ENCODE results near the gene KCTD12. TPM values are rescaled to one million over a fixed set of nuclear protein-coding genes. Genes with fewer than 3 reads are reported as not detected.

Gene KCTD12
- polyA plus RNA-seq, 2 donors, result 4.1 to 6.6 TPM

DNA sequence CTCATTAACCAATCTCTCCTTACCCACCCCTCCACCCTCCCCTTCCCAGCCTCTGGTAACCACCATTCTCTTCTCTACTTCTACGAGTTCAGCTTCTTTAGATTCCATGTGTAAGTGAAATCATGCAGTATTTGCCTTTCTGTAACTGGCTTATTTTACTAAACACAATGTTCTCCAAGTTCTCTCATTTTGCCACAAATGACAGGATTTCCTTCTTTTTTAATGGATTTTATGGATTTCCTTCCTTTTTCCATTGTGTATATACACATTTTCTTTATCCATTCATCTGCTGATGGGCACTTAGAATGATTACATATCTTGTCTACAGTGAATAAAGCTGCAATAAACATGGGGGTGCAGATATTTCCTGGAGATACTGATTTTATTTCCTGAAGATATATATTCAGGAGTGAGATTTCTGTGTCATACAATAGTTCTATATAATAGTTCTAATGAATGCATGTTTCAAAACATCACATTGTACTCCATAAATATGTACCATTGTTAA is 20.2 kb downstream of the KCTD12 start:
- Histone ChIP-seq H3K9me3 (ENCODE audit: control insufficient read depth in 2 of 2, insufficient read depth in 1 of 2, low read depth in 1 of 2, low read length in 1 of 2) (no peaks in the 10 kb centered on the region), H3K4me3 (ENCODE audit: low read depth in 1 of 2, low read length in 2 of 2) (no peak overlapping the region), H3K4me1 (ENCODE audit: control insufficient read depth in 2 of 2, insufficient read depth in 2 of 2, low read length in 1 of 2) (no peaks in the 10 kb centered on the region), H3K27me3 (ENCODE audit: control insufficient read depth in 1 of 2, insufficient read depth in 2 of 2, low read length in 2 of 2) (no peaks in the 10 kb centered on the region), H3K27ac (ENCODE audit: low read depth in 2 of 2, low read length in 1 of 2) (no peak overlapping the region), H3K36me3 (ENCODE audit: control insufficient read depth in 2 of 2, insufficient read depth in 2 of 2, low read length in 1 of 2) (no peaks in the 10 kb centered on the region)
- WGBS, 2 donors, result 65 to 80% methylated on average over 1 of the region's 1 CpG

DNA sequence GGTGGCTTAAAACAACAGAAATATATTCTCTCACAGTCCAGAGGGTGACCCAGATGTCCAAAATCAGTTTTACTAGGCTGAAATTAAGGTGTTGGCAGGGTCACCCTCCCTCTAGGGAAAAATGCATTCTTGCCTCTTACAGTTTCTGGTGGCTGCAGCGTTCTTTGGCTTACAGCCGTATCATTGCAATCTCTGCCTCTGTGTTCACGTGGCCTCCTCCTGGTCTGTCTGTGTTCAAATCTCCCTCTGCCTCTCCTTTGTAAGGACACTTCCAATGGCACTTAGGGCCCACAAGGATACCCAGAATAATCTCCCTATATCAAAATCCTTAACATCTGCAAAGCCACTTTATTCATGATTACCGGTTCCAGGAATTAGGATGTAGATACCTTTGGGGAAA is 21.1 kb downstream of the KCTD12 start:
- H3K27ac ChIP-seq (ENCODE audit: low read depth in 2 of 2, low read length in 1 of 2), result no peak overlapping the region
- 76 to 82% methylated on average over 4 of the region's 4 CpGs for WGBS, 2 donors
- no peaks in the 10 kb centered on the region for H3K27me3 ChIP-seq (ENCODE audit: control insufficient read depth in 1 of 2, insufficient read depth in 2 of 2, low read length in 2 of 2)
- no peaks in the 10 kb centered on the region for H3K9me3 ChIP-seq (ENCODE audit: control insufficient read depth in 2 of 2, insufficient read depth in 1 of 2, low read depth in 1 of 2, low read length in 1 of 2)
- no peak overlapping the region for H3K4me3 ChIP-seq (ENCODE audit: low read depth in 1 of 2, low read length in 2 of 2)
- H3K4me1 ChIP-seq (ENCODE audit: control insufficient read depth in 2 of 2, insufficient read depth in 2 of 2, low read length in 1 of 2), result no peaks in the 10 kb centered on the region
- no peaks in the 10 kb centered on the region for H3K36me3 ChIP-seq (ENCODE audit: control insufficient read depth in 2 of 2, insufficient read depth in 2 of 2, low read length in 1 of 2)

DNA sequence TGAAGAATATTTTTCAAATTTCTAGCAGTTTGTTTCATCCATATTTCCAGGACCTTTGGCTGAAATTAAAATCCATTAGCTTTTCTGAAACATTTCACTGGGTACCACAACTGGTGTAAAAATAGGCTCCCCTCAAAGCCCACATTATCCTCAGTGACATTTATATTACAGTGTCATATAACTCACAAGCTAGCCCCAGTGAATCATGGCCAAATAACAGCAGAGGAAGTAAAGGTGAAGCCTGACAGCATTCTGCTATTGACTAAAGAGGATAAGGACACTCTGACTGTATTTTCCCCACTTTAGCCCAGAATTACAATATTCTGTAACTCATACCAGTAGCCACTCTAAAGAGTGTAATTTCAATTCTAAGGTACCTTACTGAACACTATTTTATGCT is 21.9 kb downstream of the KCTD12 start:
- Histone ChIP-seq H3K27me3 (ENCODE audit: control insufficient read depth in 1 of 2, insufficient read depth in 2 of 2, low read length in 2 of 2) (no peaks in the 10 kb centered on the region), H3K4me1 (ENCODE audit: control insufficient read depth in 2 of 2, insufficient read depth in 2 of 2, low read length in 1 of 2) (no peaks in the 10 kb centered on the region), H3K4me3 (ENCODE audit: low read depth in 1 of 2, low read length in 2 of 2) (no peak overlapping the region), H3K36me3 (ENCODE audit: control insufficient read depth in 2 of 2, insufficient read depth in 2 of 2, low read length in 1 of 2) (no peaks in the 10 kb centered on the region), H3K27ac (ENCODE audit: low read depth in 2 of 2, low read length in 1 of 2) (no peak overlapping the region), H3K9me3 (ENCODE audit: control insufficient read depth in 2 of 2, insufficient read depth in 1 of 2, low read depth in 1 of 2, low read length in 1 of 2) (no peaks in the 10 kb centered on the region)

DNA sequence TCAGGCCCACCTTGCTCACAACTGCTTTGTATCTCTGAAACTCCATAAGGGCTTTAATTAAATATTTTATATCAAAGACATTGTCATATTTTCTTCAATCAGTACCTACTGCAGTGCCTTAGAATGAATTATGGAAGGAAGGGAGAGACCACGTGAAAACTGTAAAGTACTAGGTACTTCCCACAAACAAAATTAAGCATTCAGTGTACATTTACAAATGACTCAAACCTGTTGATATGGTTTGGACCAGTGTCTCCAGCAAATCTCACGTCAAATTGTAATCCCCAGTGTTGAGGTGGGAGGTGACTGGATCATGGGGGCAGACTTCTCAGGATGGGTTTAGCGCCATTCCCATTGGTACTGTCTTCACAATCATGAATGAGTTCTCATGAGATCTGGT is 23.2 kb downstream of the KCTD12 start:
- no peaks in the 10 kb centered on the region for H3K36me3 ChIP-seq (ENCODE audit: control insufficient read depth in 2 of 2, insufficient read depth in 2 of 2, low read length in 1 of 2)
- no peak overlapping the region for H3K27ac ChIP-seq (ENCODE audit: low read depth in 2 of 2, low read length in 1 of 2)
- WGBS, 2 donors, result 89 to 90% methylated on average over 3 of the region's 3 CpGs
- no peaks in the 10 kb centered on the region for H3K27me3 ChIP-seq (ENCODE audit: control insufficient read depth in 1 of 2, insufficient read depth in 2 of 2, low read length in 2 of 2)
- no peaks in the 10 kb centered on the region for H3K4me1 ChIP-seq (ENCODE audit: control insufficient read depth in 2 of 2, insufficient read depth in 2 of 2, low read length in 1 of 2)
- no peak overlapping the region for H3K4me3 ChIP-seq (ENCODE audit: low read depth in 1 of 2, low read length in 2 of 2)
- H3K9me3 ChIP-seq (ENCODE audit: control insufficient read depth in 2 of 2, insufficient read depth in 1 of 2, low read depth in 1 of 2, low read length in 1 of 2), result no peaks in the 10 kb centered on the region

DNA sequence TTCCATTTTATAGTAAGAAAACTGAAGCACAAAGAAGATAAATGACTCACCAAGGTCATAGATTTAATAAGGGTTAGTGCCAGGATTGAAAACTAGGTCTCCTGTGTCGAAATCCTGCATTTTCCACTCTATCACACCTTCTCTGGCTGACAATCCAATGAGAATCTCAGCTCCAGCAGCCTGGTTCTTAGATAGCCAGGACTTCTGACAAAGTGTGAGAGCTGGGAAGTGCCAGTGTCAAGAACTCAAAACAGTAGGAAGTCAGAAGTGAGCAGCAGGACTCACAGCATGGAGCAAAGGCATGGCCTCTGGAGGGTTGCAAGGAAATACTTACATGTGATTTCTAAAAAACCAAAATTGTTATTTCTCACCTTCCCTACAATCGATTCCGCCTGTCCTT is 24.3 kb downstream of the KCTD12 start:
- no peaks in the 10 kb centered on the region for H3K27me3 ChIP-seq (ENCODE audit: control insufficient read depth in 1 of 2, insufficient read depth in 2 of 2, low read length in 2 of 2)
- no peak overlapping the region for H3K27ac ChIP-seq (ENCODE audit: low read depth in 2 of 2, low read length in 1 of 2)
- no peaks in the 10 kb centered on the region for H3K36me3 ChIP-seq (ENCODE audit: control insufficient read depth in 2 of 2, insufficient read depth in 2 of 2, low read length in 1 of 2)
- no peak overlapping the region for H3K4me3 ChIP-seq (ENCODE audit: low read depth in 1 of 2, low read length in 2 of 2)
- no peaks in the 10 kb centered on the region for H3K9me3 ChIP-seq (ENCODE audit: control insufficient read depth in 2 of 2, insufficient read depth in 1 of 2, low read depth in 1 of 2, low read length in 1 of 2)
- WGBS, 2 donors, result 65 to 73% methylated on average over 3 of the region's 3 CpGs
- H3K4me1 ChIP-seq (ENCODE audit: control insufficient read depth in 2 of 2, insufficient read depth in 2 of 2, low read length in 1 of 2), result no peaks in the 10 kb centered on the region

DNA sequence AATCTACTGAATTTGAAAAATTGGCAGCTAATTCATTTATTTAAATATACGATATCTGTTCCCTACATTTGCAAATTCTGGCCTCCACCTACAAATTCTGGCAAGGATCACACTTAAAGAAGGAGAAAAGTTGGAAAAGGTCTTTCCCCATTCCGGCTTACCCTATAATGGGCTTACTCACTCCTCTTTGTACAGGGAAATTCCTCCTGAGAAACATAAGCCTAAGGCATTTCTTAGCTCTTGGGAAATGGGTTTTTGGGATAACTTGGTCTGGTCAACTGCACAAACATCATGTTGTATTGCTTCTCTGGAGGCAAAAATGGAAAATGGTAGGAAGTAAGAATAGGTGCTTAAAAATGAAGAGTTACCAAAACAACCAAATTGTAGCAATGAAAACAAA is 25.5 kb downstream of the KCTD12 start:
- Histone ChIP-seq H3K4me1 (ENCODE audit: control insufficient read depth in 2 of 2, insufficient read depth in 2 of 2, low read length in 1 of 2) (no peaks in the 10 kb centered on the region), H3K4me3 (ENCODE audit: low read depth in 1 of 2, low read length in 2 of 2) (no peak overlapping the region), H3K27ac (ENCODE audit: low read depth in 2 of 2, low read length in 1 of 2) (no peak overlapping the region), H3K9me3 (ENCODE audit: control insufficient read depth in 2 of 2, insufficient read depth in 1 of 2, low read depth in 1 of 2, low read length in 1 of 2) (no peaks in the 10 kb centered on the region), H3K27me3 (ENCODE audit: control insufficient read depth in 1 of 2, insufficient read depth in 2 of 2, low read length in 2 of 2) (no peaks in the 10 kb centered on the region), H3K36me3 (ENCODE audit: control insufficient read depth in 2 of 2, insufficient read depth in 2 of 2, low read length in 1 of 2) (no peaks in the 10 kb centered on the region)
- 57 to 73% methylated on average over 2 of the region's 2 CpGs for WGBS, 2 donors

DNA sequence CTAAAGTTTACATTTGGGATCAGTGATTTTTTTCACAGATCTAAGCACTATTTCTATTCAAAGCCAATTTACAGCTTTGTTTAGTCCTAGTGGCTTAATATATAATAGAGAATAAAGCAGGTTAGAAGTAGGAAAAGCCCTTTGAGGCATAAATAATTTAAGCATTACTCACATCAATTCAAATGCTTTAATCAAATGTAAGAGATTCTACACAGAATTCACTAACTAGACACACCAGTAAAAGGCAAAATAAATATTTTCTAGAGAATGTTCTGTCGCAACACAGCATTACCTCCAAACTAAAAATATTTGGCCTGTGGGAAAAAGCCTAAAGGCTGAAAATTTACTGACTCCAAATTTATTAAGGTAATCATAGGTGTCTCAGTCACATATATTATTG is 31.3 kb downstream of the KCTD12 start:
- Histone ChIP-seq H3K27ac (ENCODE audit: low read depth in 2 of 2, low read length in 1 of 2) (no peak overlapping the region), H3K4me3 (ENCODE audit: low read depth in 1 of 2, low read length in 2 of 2) (no peak overlapping the region), H3K4me1 (ENCODE audit: control insufficient read depth in 2 of 2, insufficient read depth in 2 of 2, low read length in 1 of 2) (no peaks in the 10 kb centered on the region), H3K27me3 (ENCODE audit: control insufficient read depth in 1 of 2, insufficient read depth in 2 of 2, low read length in 2 of 2) (no peaks in the 10 kb centered on the region), H3K9me3 (ENCODE audit: control insufficient read depth in 2 of 2, insufficient read depth in 1 of 2, low read depth in 1 of 2, low read length in 1 of 2) (no peaks in the 10 kb centered on the region), H3K36me3 (ENCODE audit: control insufficient read depth in 2 of 2, insufficient read depth in 2 of 2, low read length in 1 of 2) (no peaks in the 10 kb centered on the region)
- 54 to 58% methylated on average over 1 of the region's 1 CpG for WGBS, 2 donors

DNA sequence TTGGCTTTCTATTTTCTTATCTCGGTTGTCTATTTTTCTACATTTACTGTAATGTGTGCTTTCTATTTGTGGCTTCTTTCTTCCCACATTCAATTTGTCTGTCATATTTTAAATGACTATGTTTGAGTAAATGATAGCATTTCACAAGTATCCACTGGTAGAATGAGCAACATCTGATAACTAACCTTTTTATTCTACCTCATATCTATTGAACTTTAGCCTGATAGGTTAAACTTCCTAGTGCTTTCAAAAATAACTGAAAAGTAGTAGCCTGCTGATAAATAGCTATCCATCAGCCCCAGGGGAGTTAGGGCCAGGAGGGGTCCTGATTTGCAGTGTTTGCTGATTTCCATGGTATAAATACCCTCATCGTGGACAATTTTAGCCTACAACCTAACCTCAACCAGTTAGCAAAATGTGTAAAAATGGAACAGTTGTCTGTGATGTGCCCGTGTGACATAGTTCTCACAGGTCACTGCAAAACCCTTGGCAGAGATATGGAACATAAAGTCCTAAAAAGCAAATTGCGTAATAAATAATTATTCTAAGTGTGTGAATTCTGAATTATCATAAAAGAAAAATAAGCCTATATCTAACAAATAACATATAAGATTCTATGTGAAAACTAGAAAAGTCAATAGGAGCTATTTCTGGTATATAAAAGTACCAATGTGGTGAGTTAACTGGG is 32.1 kb downstream of the KCTD12 start:
- Histone ChIP-seq H3K4me3 (ENCODE audit: low read depth in 1 of 2, low read length in 2 of 2) (no peak overlapping the region), H3K27me3 (ENCODE audit: control insufficient read depth in 1 of 2, insufficient read depth in 2 of 2, low read length in 2 of 2) (no peaks in the 10 kb centered on the region), H3K4me1 (ENCODE audit: control insufficient read depth in 2 of 2, insufficient read depth in 2 of 2, low read length in 1 of 2) (no peaks in the 10 kb centered on the region), H3K9me3 (ENCODE audit: control insufficient read depth in 2 of 2, insufficient read depth in 1 of 2, low read depth in 1 of 2, low read length in 1 of 2) (no peaks in the 10 kb centered on the region), H3K36me3 (ENCODE audit: control insufficient read depth in 2 of 2, insufficient read depth in 2 of 2, low read length in 1 of 2) (no peaks in the 10 kb centered on the region), H3K27ac (ENCODE audit: low read depth in 2 of 2, low read length in 1 of 2) (no peak overlapping the region)
- 63 to 64% methylated on average over 4 of the region's 4 CpGs for WGBS, 2 donors

DNA sequence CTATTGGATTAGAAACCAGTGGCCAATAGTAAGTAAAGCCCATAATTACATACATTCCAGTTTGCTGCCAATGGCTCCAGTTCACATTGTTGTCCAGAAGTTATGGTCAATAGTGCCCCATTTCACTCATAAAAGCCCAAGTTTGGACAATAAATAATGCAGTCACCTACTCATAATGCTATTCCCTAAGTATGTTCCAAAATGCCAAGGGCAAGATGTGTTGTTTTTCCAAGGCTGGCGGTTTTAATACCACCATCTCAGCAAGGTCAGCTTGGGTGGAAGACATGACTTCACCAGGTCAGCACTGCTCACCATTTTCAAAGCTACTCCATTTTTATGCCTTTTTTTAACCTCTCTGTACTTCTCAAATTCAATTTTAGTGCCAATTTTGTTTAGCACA is 32.7 kb downstream of the KCTD12 start:
- Histone ChIP-seq H3K36me3 (ENCODE audit: control insufficient read depth in 2 of 2, insufficient read depth in 2 of 2, low read length in 1 of 2) (no peaks in the 10 kb centered on the region), H3K27me3 (ENCODE audit: control insufficient read depth in 1 of 2, insufficient read depth in 2 of 2, low read length in 2 of 2) (no peaks in the 10 kb centered on the region), H3K9me3 (ENCODE audit: control insufficient read depth in 2 of 2, insufficient read depth in 1 of 2, low read depth in 1 of 2, low read length in 1 of 2) (no peaks in the 10 kb centered on the region), H3K27ac (ENCODE audit: low read depth in 2 of 2, low read length in 1 of 2) (no peak overlapping the region), H3K4me1 (ENCODE audit: control insufficient read depth in 2 of 2, insufficient read depth in 2 of 2, low read length in 1 of 2) (no peaks in the 10 kb centered on the region), H3K4me3 (ENCODE audit: low read depth in 1 of 2, low read length in 2 of 2) (no peak overlapping the region)
- WGBS, 2 donors, result 42 to 70% methylated on average over 1 of the region's 1 CpG

DNA sequence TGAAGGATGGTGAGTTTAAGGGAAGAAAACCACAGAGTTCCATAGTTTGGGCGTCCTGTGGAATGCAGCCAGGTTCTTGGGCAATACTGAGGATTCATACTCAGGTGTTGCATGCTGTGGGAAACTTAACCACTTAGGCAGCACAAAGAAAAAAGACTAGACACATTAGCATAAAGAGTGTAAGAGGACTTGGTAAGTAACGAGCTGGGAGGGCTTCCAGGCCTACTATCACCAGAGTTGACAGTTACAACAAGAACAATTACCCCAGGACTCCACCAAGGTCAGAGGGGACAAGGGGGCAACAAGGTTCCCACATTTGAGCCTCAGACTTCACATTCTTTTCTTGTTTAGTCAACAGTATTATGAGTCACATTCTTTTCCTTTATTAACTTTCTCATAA is 33.2 kb downstream of the KCTD12 start:
- Histone ChIP-seq H3K27me3 (ENCODE audit: control insufficient read depth in 1 of 2, insufficient read depth in 2 of 2, low read length in 2 of 2) (no peaks in the 10 kb centered on the region), H3K9me3 (ENCODE audit: control insufficient read depth in 2 of 2, insufficient read depth in 1 of 2, low read depth in 1 of 2, low read length in 1 of 2) (no peaks in the 10 kb centered on the region), H3K36me3 (ENCODE audit: control insufficient read depth in 2 of 2, insufficient read depth in 2 of 2, low read length in 1 of 2) (no peaks in the 10 kb centered on the region), H3K27ac (ENCODE audit: low read depth in 2 of 2, low read length in 1 of 2) (no peak overlapping the region), H3K4me3 (ENCODE audit: low read depth in 1 of 2, low read length in 2 of 2) (no peak overlapping the region), H3K4me1 (ENCODE audit: control insufficient read depth in 2 of 2, insufficient read depth in 2 of 2, low read length in 1 of 2) (no peaks in the 10 kb centered on the region)
- WGBS, 2 donors, result 35 to 56% methylated on average over 2 of the region's 2 CpGs
